NCI-H128 (cell line): Measurements from ENCODE around the gene RABEP2.

Experiments used
- DNase-seq: peaks from one replicate; lab custom pipeline; 2025; ENCODE audit not compliant: unreplicated experiment; lab: John Stamatoyannopoulos, UW

RABEP2 gene

GRCh38 chr16:28859326-28859725, 65.7 kb downstream of the RABEP2 start:
- DNase-seq, result no peak

DNA sequence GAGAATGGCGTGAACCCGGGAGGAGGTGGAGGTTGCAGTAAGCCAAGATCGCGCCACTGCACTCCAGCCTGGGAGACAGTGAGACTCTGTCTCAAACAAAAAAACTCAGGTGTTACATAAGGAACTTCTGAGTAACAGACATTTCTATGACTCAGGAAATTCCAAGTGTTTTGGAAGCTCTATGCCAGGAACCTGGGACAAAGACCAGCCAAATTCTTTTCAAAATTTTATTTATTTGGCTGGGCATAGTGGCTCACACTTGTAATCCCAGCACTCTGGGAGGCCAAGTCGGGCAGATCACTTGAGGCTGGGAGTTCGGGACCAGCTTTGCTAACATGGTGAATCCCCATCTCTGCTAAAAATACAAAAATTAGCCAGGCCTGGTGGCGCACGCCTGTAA, 66.6 kb downstream of the RABEP2 start:
- no peak for DNase-seq
